Neural cell (in vitro differentiated cells): Measurements from ENCODE around the gene PABPN1L.

Source experiments
- CTCF ChIP-seq: fragments of 450-650 bp; IDR thresholded peaks from 2 replicates; pipeline ENCODE4 v1.5.1; 2014; ENCODE audit warnings: antibody characterized with exemption, mild to moderate bottlenecking, moderate library complexity; ENCODE audit not compliant: poor library complexity, severe bottlenecking
- EZH2 ChIP-seq: fragments of 200-600, 300-800 bp; shearing (Covaris generic), sonication (generic); IDR thresholded peaks from 2 replicates; pipeline ENCODE4 v1.6.1; 2014; ENCODE audit warnings: antibody characterized with exemption, low read length, borderline replicate concordance, mild to moderate bottlenecking; ENCODE audit not compliant: insufficient read depth, poor library complexity, severe bottlenecking
- POLR2AphosphoS5 ChIP-seq: IDR thresholded peaks from 2 replicates; pipeline ENCODE4 v1.6.1; 2012
- REST ChIP-seq: IDR thresholded peaks from 2 replicates; pipeline ENCODE4 v1.6.1; 2012; ENCODE audit warnings: borderline replicate concordance

- no peak for TF ChIP-seq CTCF
- no peak for TF ChIP-seq REST
- no peak for TF ChIP-seq EZH2
- no peak for TF ChIP-seq POLR2AphosphoS5
Measured at GRCh38 chr16:88874938-88875599, 8.6 kb upstream of the PABPN1L start.
